Peyer's patch (tissue), 4 donors: ENCODE data around the gene RAB40A. TPM values are rescaled to one million over a fixed set of nuclear protein-coding genes. Genes with fewer than 3 reads are reported as not detected.
A peak's percentile ranks its signal among the peaks of the same experiment; 100 is the strongest.

Experiments used
- DNase-seq, 3 donors: peaks; one replicate each; pipeline ENCODE4 v3.0.0-alpha.2; 2017 to 2019
- H3K27ac ChIP-seq, 4 donors: fragments of 200-600 bp; sonication (generic); one replicate each; pipeline ENCODE4 v1.5.1; 2016 to 2019
- H3K27me3 ChIP-seq, 2 donors: fragments of 200-600 bp; sonication (generic); one replicate each; pipeline ENCODE4 v1.5.1; 2019
- H3K36me3 ChIP-seq, 3 donors: fragments of 200-600 bp; sonication (generic); one replicate each; pipeline ENCODE4 v1.5.1; 2016 to 2019
- H3K4me1 ChIP-seq, 4 donors: fragments of 200-600 bp; sonication (generic); one replicate each; pipeline ENCODE4 v1.5.1; 2016 to 2019
- H3K4me3 ChIP-seq, 4 donors: fragments of 200-600 bp; sonication (generic); 1 replicate in 3 of 4; 2 replicates in 1 of 4; pipeline ENCODE4 v1.5.1; 2016 to 2019; ENCODE audit warnings: mild to moderate bottlenecking in 1 of 4
- H3K9me3 ChIP-seq, 4 donors: fragments of 200-600 bp; sonication (generic); one replicate each; pipeline ENCODE4 v1.5.1; 2016 to 2019; ENCODE audit warnings: mild to moderate bottlenecking in 1 of 4
- POLR2A ChIP-seq, 2 donors: fragments of 450-650 bp; IDR thresholded peaks; one replicate each; pipeline ENCODE4 v1.5.1; 2017; ENCODE audit warnings: antibody characterized with exemption in 2 of 2, mild to moderate bottlenecking in 2 of 2, moderate library complexity in 2 of 2
- total RNA-seq, 4 donors: library from RNA; depleted of rRNA; stranded (reverse); fragments of >200 nt; gene quantifications; one replicate each; pipeline ENCODE4 v1.1.0, GENCODE V29; 2016
- TF ChIP-seq, protein P1 (sequence below), 6 experiments: fragments of 450-650 bp in 4 of 6; fragments of 200-600 bp in 2 of 6; sonication (generic) in 1 of 6; IDR thresholded peaks; one replicate each; pipeline ENCODE4 v1.5.1; 2017 to 2019; ENCODE audit warnings: antibody characterized with exemption in 6 of 6, mild to moderate bottlenecking in 3 of 6, moderate library complexity in 1 of 6

RAB40A gene
- total RNA-seq, 4 donors from 2014 or later: 0.70 TPM; not detected in 3

DNA sequence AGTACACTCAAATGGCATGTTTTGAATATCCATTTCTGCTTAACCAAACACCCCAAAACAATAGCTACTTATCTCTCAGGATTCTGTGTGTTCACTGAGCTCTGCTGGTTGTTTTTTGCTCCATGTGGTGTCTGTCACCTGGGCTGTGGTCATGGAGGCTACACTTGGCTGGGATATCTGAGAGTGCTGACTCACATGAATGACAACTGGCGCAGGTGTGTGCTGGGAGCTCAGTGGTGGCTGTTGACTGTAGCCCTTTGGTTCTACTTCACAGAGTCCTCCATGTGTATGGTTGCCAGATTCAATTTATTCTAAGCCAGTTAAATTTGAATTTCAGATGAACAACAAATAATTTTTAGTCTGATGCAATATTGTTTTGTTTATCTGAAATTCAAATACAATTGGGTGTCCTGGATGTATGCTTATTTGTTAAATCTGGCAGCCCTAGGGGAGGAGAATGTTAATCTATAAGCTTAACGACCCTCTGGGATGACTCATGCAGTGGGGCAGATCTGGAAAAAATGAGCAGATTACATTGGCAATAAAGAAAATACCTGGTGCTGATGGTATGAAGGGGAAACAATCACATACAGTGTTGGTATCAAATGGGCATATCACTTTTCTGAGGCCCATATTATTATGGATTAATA, 37.8 kb upstream of the RAB40A start:
- Histone ChIP-seq H3K9me3 (no peaks in the 10 kb centered on the region), H3K4me3 (no peak overlapping the region), H3K27me3 (no peaks in the 10 kb centered on the region), H3K27ac (no peak overlapping the region), H3K36me3 (no peaks in the 10 kb centered on the region), H3K4me1 (no peaks in the 10 kb centered on the region)
- TF ChIP-seq, protein P1, sequence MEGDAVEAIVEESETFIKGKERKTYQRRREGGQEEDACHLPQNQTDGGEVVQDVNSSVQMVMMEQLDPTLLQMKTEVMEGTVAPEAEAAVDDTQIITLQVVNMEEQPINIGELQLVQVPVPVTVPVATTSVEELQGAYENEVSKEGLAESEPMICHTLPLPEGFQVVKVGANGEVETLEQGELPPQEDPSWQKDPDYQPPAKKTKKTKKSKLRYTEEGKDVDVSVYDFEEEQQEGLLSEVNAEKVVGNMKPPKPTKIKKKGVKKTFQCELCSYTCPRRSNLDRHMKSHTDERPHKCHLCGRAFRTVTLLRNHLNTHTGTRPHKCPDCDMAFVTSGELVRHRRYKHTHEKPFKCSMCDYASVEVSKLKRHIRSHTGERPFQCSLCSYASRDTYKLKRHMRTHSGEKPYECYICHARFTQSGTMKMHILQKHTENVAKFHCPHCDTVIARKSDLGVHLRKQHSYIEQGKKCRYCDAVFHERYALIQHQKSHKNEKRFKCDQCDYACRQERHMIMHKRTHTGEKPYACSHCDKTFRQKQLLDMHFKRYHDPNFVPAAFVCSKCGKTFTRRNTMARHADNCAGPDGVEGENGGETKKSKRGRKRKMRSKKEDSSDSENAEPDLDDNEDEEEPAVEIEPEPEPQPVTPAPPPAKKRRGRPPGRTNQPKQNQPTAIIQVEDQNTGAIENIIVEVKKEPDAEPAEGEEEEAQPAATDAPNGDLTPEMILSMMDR (IDR thresholded peaks at IDR 0.05): no peak
- no peak for TF ChIP-seq POLR2A (IDR thresholded peaks at IDR 0.05)
- DNase-seq: no peak

DNA sequence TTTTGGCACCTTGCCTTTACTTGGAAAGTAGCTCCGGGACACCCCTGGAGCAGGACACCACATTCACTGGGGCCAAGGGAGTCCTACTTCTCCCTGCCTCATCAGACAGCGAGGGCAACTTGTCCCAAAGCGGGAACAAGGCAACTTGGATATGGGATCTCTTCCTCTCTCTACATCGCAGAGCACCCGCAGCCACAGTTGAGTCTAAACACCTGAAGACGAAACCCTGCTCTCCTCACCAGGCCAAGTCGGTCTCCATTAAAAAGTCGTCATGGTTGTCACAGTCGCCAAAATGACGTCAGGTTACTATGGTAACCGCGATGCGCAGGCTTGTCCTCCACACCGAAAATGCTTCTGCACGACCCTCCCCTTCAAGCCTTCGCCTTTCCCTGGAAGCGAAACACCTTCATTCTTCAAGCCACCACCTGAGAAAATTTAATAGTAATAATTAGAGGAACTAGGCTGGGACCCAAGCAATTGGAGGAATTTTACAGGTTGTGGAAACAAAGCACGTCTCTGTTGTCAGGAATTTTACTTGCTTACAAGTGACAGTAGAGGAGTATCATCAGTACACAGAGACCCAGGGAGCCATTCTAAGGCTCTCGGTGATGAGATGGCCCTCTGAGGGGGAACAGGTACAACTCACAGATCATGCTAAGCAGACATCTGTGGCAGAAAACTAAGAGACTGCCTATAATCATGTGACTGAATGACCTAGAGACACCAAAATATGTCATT, 35.6 kb upstream of the RAB40A start:
- TF ChIP-seq POLR2A (IDR thresholded peaks at IDR 0.05): no peak
- TF ChIP-seq, protein P1 (IDR thresholded peaks at IDR 0.05): no peak
- H3K27me3 ChIP-seq: no peaks in the 10 kb centered on the region
- H3K36me3 ChIP-seq: no peaks in the 10 kb centered on the region
- H3K4me1 ChIP-seq: no peaks in the 10 kb centered on the region
- no peaks in the 10 kb centered on the region for H3K9me3 ChIP-seq
- H3K4me3 ChIP-seq: peak overlapping the region; percentile 21 to 40 (median 28)
- peak; percentile 41 to 68 (median 45) for DNase-seq
- H3K27ac ChIP-seq: no peak overlapping the region

DNA sequence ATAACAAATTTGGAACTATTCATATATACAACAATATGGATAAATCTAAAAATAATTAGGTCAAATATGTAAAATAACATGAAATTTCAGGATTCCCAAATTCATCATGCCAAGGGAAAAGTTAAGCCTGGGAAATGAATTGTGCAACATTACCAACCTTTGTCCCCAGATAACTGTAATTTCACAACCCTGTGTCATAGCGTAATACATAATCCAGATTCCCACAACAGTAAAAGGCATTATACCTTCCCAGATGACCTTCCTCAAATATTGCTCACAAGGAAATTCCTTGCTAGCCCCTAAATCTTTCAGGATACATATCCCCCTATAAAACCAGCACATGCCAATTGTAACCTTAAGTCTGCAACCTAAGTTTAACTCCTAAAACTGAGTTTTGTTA, 32.9 kb upstream of the RAB40A start:
- TF ChIP-seq, protein P1 (IDR thresholded peaks at IDR 0.05): no peak
- TF ChIP-seq POLR2A (IDR thresholded peaks at IDR 0.05): no peak
- no peak overlapping the region for H3K4me3 ChIP-seq
- no peaks in the 10 kb centered on the region for H3K9me3 ChIP-seq
- H3K27me3 ChIP-seq: no peaks in the 10 kb centered on the region
- no peaks in the 10 kb centered on the region for H3K36me3 ChIP-seq
- no peaks in the 10 kb centered on the region for H3K4me1 ChIP-seq
- DNase-seq: no peak
- no peak overlapping the region for H3K27ac ChIP-seq

DNA sequence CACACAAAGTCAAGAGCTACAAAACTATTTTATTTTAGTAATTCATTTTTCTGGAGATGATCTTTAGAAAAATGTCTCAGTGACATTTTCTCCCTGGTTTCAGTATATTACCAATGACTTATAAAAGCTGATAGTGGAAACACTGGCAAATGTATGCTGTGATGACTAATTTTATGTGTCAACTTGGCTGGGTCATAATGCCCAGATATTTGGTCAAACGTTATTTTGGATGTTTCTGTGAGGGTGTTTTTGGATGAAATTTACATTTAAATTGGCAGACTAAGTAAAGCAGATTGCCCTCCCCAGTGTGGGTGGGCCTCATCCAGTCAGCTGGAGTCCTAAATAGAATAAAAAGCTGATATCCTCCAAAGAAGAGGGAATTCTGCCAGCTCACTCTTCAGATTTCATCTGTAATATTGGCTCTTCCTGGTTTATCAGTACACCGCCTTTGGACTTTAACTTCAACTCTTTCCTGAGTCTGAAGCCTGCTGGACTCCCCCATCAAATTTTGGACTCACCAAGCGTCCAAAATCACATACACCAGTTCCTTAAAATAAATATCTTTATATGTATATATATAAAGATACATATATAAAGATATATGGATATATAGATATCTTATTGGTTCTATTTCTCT, 31.2 kb upstream of the RAB40A start:
- Histone ChIP-seq H3K36me3 (no peaks in the 10 kb centered on the region), H3K4me3 (no peak overlapping the region), H3K9me3 (no peaks in the 10 kb centered on the region), H3K27ac (no peak overlapping the region), H3K27me3 (no peaks in the 10 kb centered on the region), H3K4me1 (no peaks in the 10 kb centered on the region)
- no peak for TF ChIP-seq POLR2A (IDR thresholded peaks at IDR 0.05)
- TF ChIP-seq, protein P1 (IDR thresholded peaks at IDR 0.05): no peak
- DNase-seq: no peak

DNA sequence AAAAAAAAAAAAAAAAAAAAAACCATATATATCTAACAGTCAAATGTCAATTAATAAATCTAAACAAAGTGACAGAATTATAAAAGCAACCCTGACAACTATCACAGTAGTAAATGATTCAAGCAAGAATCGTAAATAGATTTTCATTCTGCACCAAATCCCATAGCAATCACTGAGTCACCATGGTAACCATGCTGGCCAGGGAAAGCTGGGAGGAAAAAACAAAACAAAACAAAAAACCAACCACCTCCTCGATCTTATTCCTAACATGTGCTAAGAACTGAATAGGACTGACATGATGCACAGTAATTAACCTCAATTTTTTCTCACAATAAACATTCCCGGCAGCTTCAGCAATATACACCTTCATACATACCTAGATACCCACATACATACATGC, 30.6 kb upstream of the RAB40A start:
- Histone ChIP-seq H3K4me1 (no peaks in the 10 kb centered on the region), H3K4me3 (no peak overlapping the region), H3K36me3 (no peaks in the 10 kb centered on the region), H3K27me3 (no peaks in the 10 kb centered on the region), H3K27ac (no peak overlapping the region), H3K9me3 (no peaks in the 10 kb centered on the region)
- DNase-seq: no peak
- TF ChIP-seq POLR2A (IDR thresholded peaks at IDR 0.05): no peak
- TF ChIP-seq, protein P1 (IDR thresholded peaks at IDR 0.05): no peak
